ENCODE data around the gene CCNI2. TPM values are rescaled to one million over a fixed set of nuclear protein-coding genes. Genes with fewer than 3 reads are reported as not detected.

Gene CCNI2
- total and polyA plus RNA-seq, 10 of the 15 experiments (the other 5 are each of a cell fraction or from before 2014, with no cell fraction given) = 1.8 to 8.0 (median 3.2) TPM

- ATAC-seq = no peak
- FAIRE-seq = no peak
- BruUV-seq (replicated peaks) = no TSS peak
- TF ChIP-seq MTA3 (IDR thresholded peaks at IDR 0.05; ENCODE audit: borderline replicate concordance, low read length) (no peak), SMARCA5 (IDR thresholded peaks at IDR 0.05) (0 out of 2 replicates have a peak, but pooled peaks have one; percentile 16), ATF7 (IDR thresholded peaks at IDR 0.05; ENCODE audit: low read depth) (peak; percentile 74)
- peaks cover 13% of the 10 kb centered on the region for H3K79me2 ChIP-seq (ENCODE audit: control insufficient read depth, insufficient read depth, low read length)
- no peaks in the 10 kb centered on the region for H4K20me1 ChIP-seq (ENCODE audit: control insufficient read depth, insufficient read depth)
- intact Hi-C loops (cut with micrococcal nuclease; ENCODE audit: unreplicated experiment) (no loop called here), in situ Hi-C loops (cut with MboI) (no loop called here)
- no peak overlapping the region for H3K27ac ChIP-seq (ENCODE audit: control insufficient read depth, insufficient read depth)
- ChIA-PET RAD21 (ENCODE audit: unreplicated experiment) (interaction anchor here (0.9 to 2.4 kb wide), 9 partner anchors 14 to 110 kb away, joined by 4 to 12 read pairs (median 5); partner anchors contain the start of gene CCNI2), SMC1A (ENCODE audit: uncharacterized antibody, unreplicated experiment) (interaction anchor here (0.8 to 6.1 kb wide), 15 partner anchors 16 to 235 kb away, joined by 3 to 52 read pairs (median 5); partner anchors contain the start of gene IL4), POLR2A (interaction anchor here (0.8 to 2.9 kb wide), 8 partner anchors 14 to 70 kb away, joined by 3 to 16 read pairs (median 3); partner anchors contain the start of gene CCNI2), CTCF (interaction anchor here (0.6 to 4.3 kb wide), 9 partner anchors 11 to 553 kb away, joined by 3 to 22 read pairs (median 4); partner anchors contain the start of gene CCNI2)
- H3K4me2 ChIP-seq (ENCODE audit: control insufficient read depth, insufficient read depth) = no peak overlapping the region; the same call in 1 of the 2 replicates
- no peaks in the 10 kb centered on the region for H3K9me3 ChIP-seq (replicated peaks; ENCODE audit: control insufficient read depth, insufficient read depth, low read length)
- H3K4me1 ChIP-seq (ENCODE audit: control insufficient read depth, insufficient read depth, low read length) = no peaks in the 10 kb centered on the region
- H3K36me3 ChIP-seq (ENCODE audit: control insufficient read depth in 2 of 2, insufficient read depth in 2 of 2, low read length in 1 of 2) = no peaks in the 10 kb centered on the region
- H3K27me3 ChIP-seq (replicated peaks in 1 of 2; ENCODE audit: control insufficient read depth in 2 of 2, insufficient read depth in 2 of 2, low read length in 1 of 2) = no peaks in the 10 kb centered on the region
- 80% methylated on average over 2 of the region's 2 CpGs for WGBS (ENCODE audit: insufficient coverage, insufficient replicate concordance, low lambda C conversion rate, missing lambda C conversion rate)
- no peak overlapping the region for H3K4me3 ChIP-seq
- H3K9ac ChIP-seq (ENCODE audit: control insufficient read depth, insufficient read depth, low read length) = no peak overlapping the region
- H2AFZ ChIP-seq (ENCODE audit: control insufficient read depth, low read depth, low read length) = no peak overlapping the region
- DNase-seq (ENCODE audit: low read depth, low spot score) = no peak
Measured at GRCh38 chr5:132733499-132734148, 13.6 kb upstream of the CCNI2 start.

DNA sequence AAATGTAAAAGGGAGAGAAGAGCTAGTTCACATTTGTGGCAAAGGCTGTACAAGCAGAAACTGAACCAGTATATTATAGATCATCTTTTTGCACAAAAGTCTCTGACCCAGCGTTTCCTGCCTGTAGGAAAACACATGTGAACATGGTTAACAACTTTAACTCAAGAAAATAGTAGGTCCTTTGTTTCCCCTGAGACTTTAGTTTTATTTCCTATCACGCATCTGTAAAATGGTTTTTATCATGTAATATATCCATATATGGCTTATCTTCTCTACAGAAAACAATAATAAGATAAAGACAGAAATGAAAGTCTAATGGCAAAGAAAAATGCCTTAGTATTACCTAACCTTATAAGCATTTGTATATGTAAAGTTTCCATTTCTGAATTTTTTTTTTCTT lies 12.5 kb upstream of the CCNI2 start:
- H3K36me3 ChIP-seq (ENCODE audit: control insufficient read depth in 2 of 2, insufficient read depth in 2 of 2, low read length in 1 of 2) = no peaks in the 10 kb centered on the region
- CTCF ChIA-PET = interaction anchor here (0.9 to 4.3 kb wide), 6 partner anchors 13 to 208 kb away, joined by 3 to 22 read pairs (median 4); partner anchors contain the start of gene CCNI2
- no peaks in the 10 kb centered on the region for H3K27me3 ChIP-seq (replicated peaks in 1 of 2; ENCODE audit: control insufficient read depth in 2 of 2, insufficient read depth in 2 of 2, low read length in 1 of 2)
- H3K27ac ChIP-seq (ENCODE audit: control insufficient read depth, insufficient read depth) = no peak overlapping the region
- DNase-seq (ENCODE audit: low read depth, low spot score) (no peak), FAIRE-seq (no peak), ATAC-seq (no peak)
- H3K9ac ChIP-seq (ENCODE audit: control insufficient read depth, insufficient read depth, low read length) = no peak overlapping the region
- H2AFZ ChIP-seq (ENCODE audit: control insufficient read depth, low read depth, low read length) = no peak overlapping the region
- no peaks in the 10 kb centered on the region for H3K9me3 ChIP-seq (replicated peaks; ENCODE audit: control insufficient read depth, insufficient read depth, low read length)
- intact Hi-C loops (cut with micrococcal nuclease; ENCODE audit: unreplicated experiment) (loop anchor here (5.0 kb wide), 2 partner anchors 88 to 207 kb away; no protein-coding TSS in a partner anchor), in situ Hi-C loops (cut with MboI) (no loop called here)
- 98% methylated on average over 2 of the region's 2 CpGs for WGBS (ENCODE audit: insufficient coverage, insufficient replicate concordance, low lambda C conversion rate, missing lambda C conversion rate)
- H3K4me1 ChIP-seq (ENCODE audit: control insufficient read depth, insufficient read depth, low read length) = no peaks in the 10 kb centered on the region
- SMC1A ChIA-PET (ENCODE audit: uncharacterized antibody, unreplicated experiment) = interaction anchor here (0.8 to 6.1 kb wide), 10 partner anchors 16 to 208 kb away, joined by 3 to 52 read pairs (median 5); partner anchors contain the start of gene IL4
- H3K4me2 ChIP-seq (ENCODE audit: control insufficient read depth, insufficient read depth) = peak overlapping the region; percentile 10; the same call in 1 of the 2 replicates
- H4K20me1 ChIP-seq (ENCODE audit: control insufficient read depth, insufficient read depth) = no peaks in the 10 kb centered on the region
- POLR2A ChIA-PET = interaction anchor here (2.9 kb wide), 1 partner anchor 13 kb away, joined by 16 read pairs; the partner anchor contains the start of gene CCNI2
- no peak overlapping the region for H3K4me3 ChIP-seq
- H3K79me2 ChIP-seq (ENCODE audit: control insufficient read depth, insufficient read depth, low read length) = peaks cover 13% of the 10 kb centered on the region
- no TSS peak for BruUV-seq (replicated peaks)
- RAD21 ChIA-PET (ENCODE audit: unreplicated experiment) = interaction anchor here (1.2 to 2.4 kb wide), 5 partner anchors 12 to 86 kb away, joined by 4 to 12 read pairs (median 6); partner anchors contain the start of gene CCNI2
- TF ChIP-seq, protein P1, sequence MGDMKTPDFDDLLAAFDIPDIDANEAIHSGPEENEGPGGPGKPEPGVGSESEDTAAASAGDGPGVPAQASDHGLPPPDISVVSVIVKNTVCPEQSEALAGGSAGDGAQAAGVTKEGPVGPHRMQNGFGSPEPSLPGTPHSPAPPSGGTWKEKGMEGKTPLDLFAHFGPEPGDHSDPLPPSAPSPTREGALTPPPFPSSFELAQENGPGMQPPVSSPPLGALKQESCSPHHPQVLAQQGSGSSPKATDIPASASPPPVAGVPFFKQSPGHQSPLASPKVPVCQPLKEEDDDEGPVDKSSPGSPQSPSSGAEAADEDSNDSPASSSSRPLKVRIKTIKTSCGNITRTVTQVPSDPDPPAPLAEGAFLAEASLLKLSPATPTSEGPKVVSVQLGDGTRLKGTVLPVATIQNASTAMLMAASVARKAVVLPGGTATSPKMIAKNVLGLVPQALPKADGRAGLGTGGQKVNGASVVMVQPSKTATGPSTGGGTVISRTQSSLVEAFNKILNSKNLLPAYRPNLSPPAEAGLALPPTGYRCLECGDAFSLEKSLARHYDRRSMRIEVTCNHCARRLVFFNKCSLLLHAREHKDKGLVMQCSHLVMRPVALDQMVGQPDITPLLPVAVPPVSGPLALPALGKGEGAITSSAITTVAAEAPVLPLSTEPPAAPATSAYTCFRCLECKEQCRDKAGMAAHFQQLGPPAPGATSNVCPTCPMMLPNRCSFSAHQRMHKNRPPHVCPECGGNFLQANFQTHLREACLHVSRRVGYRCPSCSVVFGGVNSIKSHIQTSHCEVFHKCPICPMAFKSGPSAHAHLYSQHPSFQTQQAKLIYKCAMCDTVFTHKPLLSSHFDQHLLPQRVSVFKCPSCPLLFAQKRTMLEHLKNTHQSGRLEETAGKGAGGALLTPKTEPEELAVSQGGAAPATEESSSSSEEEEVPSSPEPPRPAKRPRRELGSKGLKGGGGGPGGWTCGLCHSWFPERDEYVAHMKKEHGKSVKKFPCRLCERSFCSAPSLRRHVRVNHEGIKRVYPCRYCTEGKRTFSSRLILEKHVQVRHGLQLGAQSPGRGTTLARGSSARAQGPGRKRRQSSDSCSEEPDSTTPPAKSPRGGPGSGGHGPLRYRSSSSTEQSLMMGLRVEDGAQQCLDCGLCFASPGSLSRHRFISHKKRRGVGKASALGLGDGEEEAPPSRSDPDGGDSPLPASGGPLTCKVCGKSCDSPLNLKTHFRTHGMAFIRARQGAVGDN (IDR thresholded peaks at IDR 0.05) = no peak
- TF ChIP-seq USF2 (IDR thresholded peaks at IDR 0.05; ENCODE audit: borderline replicate concordance, low read depth, low read length) (no peak), CBX3 (IDR thresholded peaks at IDR 0.05; ENCODE audit: borderline replicate concordance, low read depth) (no peak), BMI1 (IDR thresholded peaks at IDR 0.05; ENCODE audit: borderline replicate concordance) (no peak), NR2C1 (IDR thresholded peaks at IDR 0.05) (no peak)
- TF ChIP-seq, protein P2, sequence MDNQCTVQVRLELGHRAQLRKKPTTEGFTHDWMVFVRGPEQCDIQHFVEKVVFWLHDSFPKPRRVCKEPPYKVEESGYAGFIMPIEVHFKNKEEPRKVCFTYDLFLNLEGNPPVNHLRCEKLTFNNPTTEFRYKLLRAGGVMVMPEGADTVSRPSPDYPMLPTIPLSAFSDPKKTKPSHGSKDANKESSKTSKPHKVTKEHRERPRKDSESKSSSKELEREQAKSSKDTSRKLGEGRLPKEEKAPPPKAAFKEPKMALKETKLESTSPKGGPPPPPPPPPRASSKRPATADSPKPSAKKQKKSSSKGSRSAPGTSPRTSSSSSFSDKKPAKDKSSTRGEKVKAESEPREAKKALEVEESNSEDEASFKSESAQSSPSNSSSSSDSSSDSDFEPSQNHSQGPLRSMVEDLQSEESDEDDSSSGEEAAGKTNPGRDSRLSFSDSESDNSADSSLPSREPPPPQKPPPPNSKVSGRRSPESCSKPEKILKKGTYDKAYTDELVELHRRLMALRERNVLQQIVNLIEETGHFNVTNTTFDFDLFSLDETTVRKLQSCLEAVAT (IDR thresholded peaks at IDR 0.05) = no peak
